Stimulated activated CD8-positive, alpha-beta memory T cell treated with anti-CD3 and anti-CD28 coated beads, Interleukin-12 subunit alpha, Interleukin-12 subunit beta, amount 100 ng/mL, for 24 hours (primary cell): ENCODE data around the gene GDPD1.
A peak's percentile ranks its signal among the peaks of the same experiment; 100 is the strongest.
"Not testable (repeated sequence)": the region's sequence is repeated elsewhere in the genome, so short reads cannot be mapped to it uniquely, and the experiment has no call there.

Experiments used
- DNase-seq: peaks from one replicate; pipeline ENCODE4 v3.0.0-alpha.2; 2020; ENCODE audit errors: extremely low read depth

The GDPD1 gene

GRCh38 chr17:59220328-59221158 lies at the start of gene GDPD1:
Gene GDPD1, plus strand, starts transcription at chr17:59220511. Its CDS starts 99 bp downstream, at chr17:59220610.
- DNase-seq: peak; percentile 95

DNA sequence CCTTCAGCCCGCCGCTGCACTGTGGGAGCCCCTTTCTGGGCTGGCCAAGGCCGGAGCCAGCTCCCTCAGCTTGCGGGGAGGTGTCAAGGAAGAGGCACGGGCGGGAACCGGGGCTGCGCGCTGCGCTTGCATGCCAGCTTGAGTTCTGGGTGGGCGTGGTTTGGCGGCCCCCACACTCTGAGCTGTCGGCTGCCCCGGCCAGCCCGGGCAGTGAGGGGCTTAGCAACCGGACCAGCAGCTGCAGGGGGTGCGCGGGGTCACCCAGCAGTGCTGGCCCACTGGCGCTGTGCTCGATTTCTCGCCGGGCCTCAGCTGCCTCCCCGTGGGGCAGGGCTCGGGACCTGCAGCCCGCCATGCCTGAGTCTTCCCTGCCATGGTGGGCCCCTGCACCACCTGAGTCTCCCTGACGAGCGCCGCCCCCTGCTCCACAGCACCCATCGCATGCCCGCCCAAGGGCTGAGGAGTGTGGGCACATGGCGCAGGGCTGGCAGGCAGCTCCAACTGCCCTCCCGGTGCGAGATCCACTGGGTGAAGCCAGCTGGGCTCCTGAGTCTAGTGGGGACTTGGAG lies 47.8 kb upstream of the GDPD1 start:
- DNase-seq: no peak

DNA sequence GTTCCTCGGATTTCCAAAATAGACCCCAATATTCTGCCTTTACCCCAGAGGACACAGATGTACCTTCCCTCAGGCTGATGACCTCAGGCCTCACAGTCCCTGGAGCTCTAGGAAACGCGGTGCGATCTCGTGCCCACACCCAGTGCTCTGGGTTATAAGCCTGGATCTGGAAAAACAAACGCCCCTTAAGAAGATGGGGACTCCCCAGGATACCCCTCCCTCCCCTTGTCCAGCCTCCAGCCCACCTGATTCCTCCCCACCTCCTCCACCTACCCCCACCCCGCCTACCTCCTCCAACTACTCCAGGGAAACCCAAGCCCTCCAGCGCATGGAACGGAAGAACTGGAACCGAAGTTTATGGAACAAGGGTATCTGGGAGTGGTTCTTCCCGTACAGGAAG lies 45.6 kb upstream of the GDPD1 start:
- DNase-seq: no peak

GRCh38 chr17:59175076-59175475 lies 45.2 kb upstream of the GDPD1 start:
- DNase-seq: no peak

DNA sequence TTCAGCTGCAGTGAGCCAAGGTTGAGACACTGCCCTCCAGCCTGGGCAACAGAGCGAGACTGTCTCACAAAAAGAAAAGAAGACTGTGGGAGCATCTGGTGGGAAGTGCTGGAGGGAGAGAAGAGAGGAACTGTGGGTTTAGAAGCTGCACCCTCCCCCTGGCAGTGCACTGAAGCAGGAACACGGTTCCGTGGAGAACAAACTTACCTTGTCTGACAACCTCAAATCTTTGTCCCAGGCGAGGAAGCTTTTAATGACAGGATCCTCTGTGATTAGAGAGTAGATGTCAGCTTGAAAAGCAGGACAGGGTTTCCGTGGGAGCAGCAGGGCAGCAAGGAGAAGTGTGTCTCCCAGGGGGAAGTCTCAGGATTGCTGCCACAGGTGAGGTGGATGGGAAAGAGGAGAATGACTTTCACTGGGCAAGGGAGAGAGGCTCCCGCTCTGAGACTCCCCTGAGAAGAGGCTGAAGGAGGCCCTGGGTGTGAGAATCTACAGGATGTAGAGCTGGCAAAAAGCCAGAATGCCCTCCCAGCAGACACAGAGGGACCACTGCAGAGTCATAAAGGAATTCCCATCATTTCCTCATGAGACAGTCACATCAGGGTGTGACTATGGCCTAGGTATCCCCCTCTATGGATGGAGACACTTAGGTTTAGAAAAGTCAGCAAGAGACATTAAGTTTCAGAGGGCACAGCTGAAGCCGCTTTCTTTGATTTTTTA lies 41.9 kb upstream of the GDPD1 start:
- no peak for DNase-seq

DNA sequence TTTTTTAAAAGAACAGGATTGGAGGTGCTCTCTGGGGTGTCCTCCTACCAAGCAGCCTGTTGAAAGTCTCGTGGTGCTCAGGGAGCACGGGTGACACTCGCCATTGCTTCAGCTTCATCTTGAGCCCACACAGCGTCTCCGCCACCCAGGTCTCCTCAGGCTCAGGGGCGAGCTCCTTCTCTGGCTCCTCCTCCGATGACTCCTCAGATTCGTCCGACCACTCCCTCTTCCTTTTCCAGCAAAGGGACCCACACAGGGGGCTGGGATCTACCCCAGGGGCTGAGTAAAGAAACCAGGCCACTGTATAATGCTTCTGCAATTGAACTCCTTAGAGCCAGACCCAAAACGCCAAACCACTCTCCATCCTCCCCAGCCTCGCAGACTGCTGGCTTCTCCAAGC lies 40.7 kb upstream of the GDPD1 start:
- not testable (repeated sequence) for DNase-seq

- no peak for DNase-seq
These were observed 39.7 kb upstream of the GDPD1 start for GRCh38 chr17:59180626-59181025.

DNA sequence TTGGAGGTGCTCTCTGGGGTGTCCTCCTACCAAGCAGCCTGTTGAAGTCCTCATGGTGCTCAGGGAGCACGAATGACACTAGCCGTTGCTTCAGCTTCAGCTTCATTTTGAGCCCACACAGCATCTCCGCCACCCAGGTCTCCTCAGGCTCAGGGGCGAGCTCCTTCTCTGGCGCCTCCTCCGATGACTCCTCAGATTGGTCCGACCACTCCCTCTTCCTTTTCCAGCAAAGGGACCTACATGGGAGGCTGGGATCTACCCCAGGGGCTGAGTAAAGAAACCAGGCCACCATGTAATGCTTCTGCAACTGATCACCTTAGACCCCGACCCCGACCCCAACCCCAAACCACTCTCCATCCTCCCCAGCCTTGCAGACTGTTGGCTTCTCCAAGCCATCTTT lies 38.8 kb upstream of the GDPD1 start:
- no peak for DNase-seq

DNA sequence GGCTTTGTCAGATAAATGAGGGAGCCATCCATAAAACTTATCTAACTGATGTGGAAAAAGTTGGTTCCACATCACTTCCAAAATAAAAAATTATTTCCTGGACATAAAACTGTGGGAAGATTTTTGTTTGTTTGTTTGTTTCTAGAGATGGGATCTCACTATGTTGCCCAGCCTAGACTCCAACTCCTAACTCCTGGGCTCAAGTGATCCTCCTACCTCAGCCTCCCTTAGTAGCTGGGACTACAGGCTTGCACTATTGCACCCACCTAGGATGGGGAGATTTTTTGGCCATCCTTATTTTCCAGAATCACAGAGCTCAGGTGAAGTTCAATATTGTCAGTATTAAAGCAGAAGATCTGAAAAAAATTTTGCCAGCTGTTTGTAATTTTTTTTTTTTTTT lies 34.3 kb upstream of the GDPD1 start:
- no peak for DNase-seq

- DNase-seq: no peak
These were observed 33.5 kb upstream of the GDPD1 start for GRCh38 chr17:59186850-59187249.

DNA sequence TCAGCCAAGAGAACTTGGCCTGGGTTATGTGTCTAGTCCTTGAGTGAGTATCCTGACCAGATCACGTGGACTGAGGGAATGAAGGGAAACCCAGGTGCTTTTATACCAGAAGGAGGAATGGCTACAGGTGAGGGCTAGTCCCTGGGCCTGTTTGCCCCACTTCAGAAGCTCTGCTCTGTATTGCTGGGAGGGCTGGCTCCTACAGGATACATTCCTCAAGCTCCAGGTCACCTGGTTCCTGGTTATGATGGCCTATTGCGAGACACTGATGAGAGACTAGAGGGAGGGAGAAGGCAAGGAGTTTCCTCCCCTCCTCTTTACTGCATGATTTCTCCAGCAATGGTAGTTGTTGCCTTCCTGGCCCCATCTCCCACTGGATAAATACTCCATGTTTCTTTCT lies 29.5 kb upstream of the GDPD1 start:
- no peak for DNase-seq

DNA sequence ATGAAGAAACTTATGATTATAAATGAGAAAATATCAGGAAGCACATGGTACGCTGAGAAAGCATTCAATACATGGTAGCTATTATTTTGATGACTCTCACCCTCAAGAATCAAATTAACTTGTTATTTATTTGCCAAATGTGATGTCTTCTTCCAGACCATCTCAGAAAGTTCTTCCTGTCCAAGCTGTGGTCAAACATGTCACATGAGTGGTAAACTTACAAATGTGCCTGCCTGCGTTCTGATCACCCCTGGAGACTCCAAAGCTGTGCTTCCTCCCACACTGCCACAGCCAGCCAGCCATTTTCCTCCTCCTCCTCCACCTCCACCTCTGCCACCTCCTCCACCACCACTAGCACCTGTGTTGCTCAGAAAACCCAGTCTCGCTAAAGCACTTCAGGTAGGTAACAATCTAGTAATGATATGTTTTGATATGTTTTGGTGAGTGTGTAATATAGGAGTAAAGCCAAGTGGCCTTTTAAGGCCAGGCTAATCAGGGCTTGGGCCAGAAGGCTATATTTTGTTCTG lies 26.9 kb upstream of the GDPD1 start:
- DNase-seq: no peak

GRCh38 chr17:59199398-59199797 lies 20.9 kb upstream of the GDPD1 start:
- no peak for DNase-seq

GRCh38 chr17:59202320-59202719 lies 18.0 kb upstream of the GDPD1 start:
- no peak for DNase-seq

DNA sequence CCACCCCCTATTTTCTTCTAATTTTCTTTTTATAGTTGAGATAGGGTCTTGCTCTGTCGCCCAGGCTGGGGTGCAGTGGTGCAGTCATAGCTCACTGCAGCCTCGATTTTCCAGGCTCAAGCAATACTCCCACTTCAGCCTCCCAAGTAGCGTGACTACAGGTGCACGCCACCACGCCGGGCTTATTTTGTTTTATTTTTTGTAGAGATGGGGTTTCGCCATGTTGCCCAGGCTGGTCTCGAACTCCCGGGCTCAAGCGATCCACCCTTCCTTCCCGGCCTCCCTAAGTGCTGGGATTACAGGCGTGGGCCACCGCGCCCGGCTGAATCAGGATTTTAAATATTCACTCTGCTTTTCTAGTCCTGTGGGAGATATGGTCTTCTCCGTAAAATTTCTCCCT lies 941 bp upstream of the GDPD1 start:
- no peak for DNase-seq

DNA sequence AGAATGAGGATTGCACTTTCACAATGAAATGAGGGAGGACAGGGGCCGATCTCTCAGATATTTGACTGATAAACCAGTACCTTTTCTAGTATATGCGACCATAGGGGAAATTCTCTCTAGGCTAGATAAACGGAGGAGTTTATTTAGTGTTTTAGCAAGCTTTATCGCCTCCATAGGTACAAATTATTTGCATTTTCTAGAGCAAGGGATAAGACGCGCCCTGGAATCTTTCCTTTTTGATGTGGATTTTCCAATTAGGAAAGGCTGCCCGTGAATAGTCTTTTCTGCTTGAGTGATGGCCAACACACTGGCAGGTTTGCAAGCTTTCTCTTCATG lies 351 bp upstream of the GDPD1 start:
- no peak for DNase-seq

DNA sequence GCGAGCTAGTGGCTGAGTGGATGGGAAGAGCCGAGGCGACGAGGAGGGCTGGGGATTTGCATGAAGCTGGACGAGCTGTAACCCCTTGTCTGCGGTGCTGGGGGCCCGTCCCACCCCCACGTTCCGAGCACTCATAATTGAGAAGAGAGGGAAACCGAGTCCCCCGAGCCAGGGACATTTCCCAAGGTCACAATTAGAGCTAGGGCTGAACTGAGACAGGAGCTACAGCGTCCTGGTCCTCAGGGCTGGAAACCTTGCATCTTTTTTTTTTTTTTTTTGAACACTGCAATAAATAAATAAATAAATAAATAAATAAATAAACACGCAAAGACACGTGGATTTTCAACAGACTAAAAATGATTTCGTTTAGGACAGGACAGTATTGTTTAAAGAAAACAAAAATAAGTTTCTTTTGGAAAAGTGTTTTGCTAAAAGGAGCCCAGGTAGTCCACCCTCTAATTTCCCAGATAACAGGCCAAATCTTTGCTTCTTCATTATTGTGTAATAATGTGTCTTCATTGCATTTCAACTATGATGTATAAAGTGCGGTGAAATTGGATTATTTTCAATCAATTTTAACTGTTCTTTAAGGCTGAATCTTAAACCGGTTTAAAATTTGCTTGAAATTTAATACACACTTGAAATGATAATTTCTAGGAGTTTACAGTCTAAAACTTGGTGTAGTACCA lies 992 bp downstream of the GDPD1 start:
- DNase-seq: no peak

DNA sequence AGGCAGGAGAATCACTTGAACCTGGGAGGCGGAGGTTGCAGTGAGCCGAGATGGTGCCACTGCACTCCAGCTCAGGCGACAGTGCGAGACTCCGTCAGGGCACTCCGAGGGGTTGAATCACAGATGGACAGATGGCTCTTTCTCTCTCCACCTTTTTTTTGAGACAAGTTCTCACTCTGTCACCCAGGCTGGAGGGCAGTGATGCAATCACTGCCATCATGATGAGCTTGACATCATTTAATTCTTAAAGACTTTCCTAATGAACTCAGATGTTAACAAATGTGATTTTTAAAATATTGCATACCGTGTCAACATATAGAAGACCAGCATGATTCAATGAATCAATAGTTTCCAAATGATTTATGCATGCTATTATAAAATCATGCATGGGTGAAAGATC lies 3.5 kb downstream of the GDPD1 start:
- DNase-seq: no peak

GRCh38 chr17:59228588-59228987 lies 8.3 kb downstream of the GDPD1 start:
- DNase-seq: not testable (repeated sequence)

GRCh38 chr17:59230764-59231163 lies 10.5 kb downstream of the GDPD1 start:
- DNase-seq: no peak

- no peak for DNase-seq
These were observed 14.3 kb downstream of the GDPD1 start for GRCh38 chr17:59234631-59235030.

DNA sequence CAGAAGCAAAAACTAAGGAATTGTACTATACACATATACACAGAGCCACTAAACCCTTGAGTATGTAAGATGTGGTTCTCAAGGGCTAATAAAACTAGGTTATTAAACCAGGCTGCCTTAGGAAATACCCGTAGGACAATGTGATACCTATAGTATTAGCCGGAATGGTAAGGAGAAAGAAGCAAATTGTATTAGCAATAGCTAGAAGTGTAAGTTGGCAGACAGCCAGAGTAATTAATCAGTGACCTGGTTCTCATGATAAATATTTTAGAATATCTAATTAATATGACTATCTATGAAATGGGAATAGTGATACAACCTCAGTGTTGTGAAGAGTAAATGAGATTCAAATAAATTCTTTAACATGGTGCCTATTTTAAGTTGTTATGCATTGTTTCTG lies 18.6 kb downstream of the GDPD1 start:
- no peak for DNase-seq
